NT2/D1 (cell line): ENCODE measurements around the gene OSBP2.

Experiments used
- YY1 ChIP-seq: IDR thresholded peaks from 2 replicates; pipeline ENCODE4 v1.6.1; 2011; ENCODE audit not compliant: insufficient read length, insufficient read depth
- ZNF274 ChIP-seq: IDR thresholded peaks from 2 replicates; pipeline ENCODE4 v1.6.1; 2011; ENCODE audit warnings: mild to moderate bottlenecking, low read depth, low read length

GRCh38 chr22:30866811-30867271, 172.2 kb downstream of the OSBP2 start:
- TF ChIP-seq YY1 (no peak), ZNF274 (no peak)
